Stimulated activated CD4-positive, alpha-beta T cell treated with anti-CD3 and anti-CD28 coated beads, Interleukin-1b, Interleukin-23, amount 100 ng/mL, for 1 hour (primary cell): ENCODE measurements around the gene ZIC3.

Experiments
- DNase-seq, 2 donors: peaks; one replicate each; pipeline ENCODE4 v3.0.0-alpha.2; 2020; ENCODE audit warnings: low read depth in 2 of 2

The ZIC3 gene

GRCh38 chrX:137574102-137574783 is 8.3 kb downstream of the ZIC3 start:
- DNase-seq: no peak

DNA sequence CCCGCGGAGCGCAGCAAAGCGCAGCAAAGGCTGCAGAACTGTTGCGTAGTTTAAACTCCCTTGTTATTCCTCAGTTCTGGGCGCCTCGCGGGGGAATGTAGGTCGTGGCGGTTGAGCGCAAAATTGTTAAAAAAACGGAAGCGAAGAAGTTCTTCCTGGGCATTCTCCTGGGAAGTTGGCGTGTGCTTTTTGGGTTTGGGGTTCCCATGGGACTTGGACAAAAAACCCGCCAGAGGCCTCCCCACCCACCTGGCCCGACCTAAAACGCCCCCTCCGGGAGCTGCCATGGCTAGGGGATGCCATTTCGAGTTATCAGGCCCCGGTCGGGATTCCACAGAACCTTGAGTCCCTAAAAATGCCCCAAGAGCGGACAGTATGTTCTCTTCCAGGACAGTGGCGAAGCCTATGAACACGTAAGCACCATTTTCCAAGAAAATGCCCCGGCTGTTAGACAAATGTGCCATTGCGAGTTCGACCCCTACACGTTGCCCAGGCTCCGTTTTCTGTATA is 8.9 kb downstream of the ZIC3 start:
- DNase-seq: no peak

DNA sequence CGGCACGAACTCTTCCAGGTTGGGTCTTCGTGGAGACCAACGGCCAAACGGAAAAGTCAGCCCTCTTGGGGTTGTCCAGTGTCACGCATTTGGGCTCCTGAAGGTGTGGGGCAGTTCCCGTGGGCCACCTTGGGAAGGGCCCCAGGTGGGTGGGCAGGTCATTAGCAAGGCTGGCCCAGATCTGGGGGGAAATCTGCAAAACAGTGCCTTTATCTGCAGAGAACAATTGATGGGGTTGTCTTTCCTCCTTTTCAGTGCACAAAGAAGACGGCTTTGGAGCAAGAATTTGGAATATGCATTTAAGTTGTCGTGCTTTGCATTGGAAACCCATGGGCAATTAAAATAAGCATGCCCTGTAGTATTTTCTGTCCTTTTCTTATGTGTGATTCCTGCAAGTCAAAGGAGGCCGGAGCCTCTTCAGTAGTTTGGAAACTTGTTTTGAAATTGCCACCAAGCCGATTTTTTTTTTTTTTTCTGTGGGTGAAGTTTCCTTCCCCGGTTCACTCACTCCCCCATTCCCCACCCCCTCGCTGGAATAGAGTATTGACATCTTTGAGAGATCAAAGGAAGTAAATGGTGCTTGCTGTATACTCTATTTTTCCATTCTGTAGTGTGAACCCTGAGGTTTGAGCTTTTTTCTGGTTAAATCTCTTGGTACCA is 9.8 kb downstream of the ZIC3 start:
- DNase-seq: no peak

GRCh38 chrX:137587151-137587550 is 21.2 kb downstream of the ZIC3 start:
- DNase-seq: no peak

DNA sequence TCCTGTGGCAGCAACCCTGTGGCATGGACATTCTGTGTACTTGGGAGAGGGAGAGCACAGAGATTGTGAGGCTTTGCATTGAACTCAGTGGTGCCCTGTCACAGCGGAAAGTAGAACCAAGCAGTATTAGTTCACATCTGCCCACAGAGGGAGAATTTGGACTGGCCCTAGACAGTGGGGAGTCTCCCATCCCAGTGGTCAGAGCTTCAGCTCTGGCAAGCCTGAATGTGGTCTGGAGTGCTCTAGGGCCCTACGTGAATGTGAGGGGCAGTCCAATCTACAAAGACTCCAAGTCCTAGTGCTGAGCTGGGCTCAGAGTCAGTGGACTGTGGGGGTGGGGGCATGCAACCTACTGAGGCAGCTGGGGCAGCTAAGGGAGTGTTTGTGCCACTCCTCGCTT is 34.8 kb downstream of the ZIC3 start:
- DNase-seq: no peak
